Activated T-cell treated with anti-CD3 and anti-CD28 coated beads, Interleukin-2, amount 50 U/mL, for 72 hours (primary cell): ENCODE measurements around the gene RRBP1. TPM values are rescaled to one million over a fixed set of nuclear protein-coding genes. Genes with fewer than 3 reads are reported as not detected.

Experiments
- ATAC-seq, 2 donors: fragments of 150-1000 bp; cut with Tn5 transposase; replicated peaks in 1 of 2; 2 replicates each; pipeline ENCODE4 v1.10.0; 2021; ENCODE audit warnings: moderate library complexity in 2 of 2, mild to moderate bottlenecking in 1 of 2
- DNase-seq, 2 donors: peaks; one replicate each; pipeline ENCODE4 v3.0.0; 2021 to 2022; ENCODE audit warnings: mixed read lengths in 1 of 2
- H3K27ac Mint-ChIP-seq: one replicate; pipeline ENCODE4 v1.8.0; 2022; ENCODE audit warnings: mild to moderate bottlenecking, moderate library complexity, mixed read lengths
- H3K27me3 Mint-ChIP-seq: one replicate; pipeline ENCODE4 v1.8.0; 2022; ENCODE audit warnings: low read depth, mixed read lengths
- H3K36me3 Mint-ChIP-seq, 2 donors: one replicate each; pipeline ENCODE4 v1.8.0; 2022; ENCODE audit warnings: mixed read lengths in 2 of 2, mild to moderate bottlenecking in 1 of 2; ENCODE audit not compliant: insufficient read depth in 2 of 2
- H3K4me1 Mint-ChIP-seq: one replicate; pipeline ENCODE4 v1.8.0; 2022; ENCODE audit warnings: low read depth, mixed read lengths
- H3K4me3 Mint-ChIP-seq, 2 donors: one replicate each; pipeline ENCODE4 v1.8.0; 2022; ENCODE audit warnings: mild to moderate bottlenecking in 2 of 2, mixed read lengths in 2 of 2, moderate library complexity in 2 of 2
- H3K9me3 Mint-ChIP-seq, 2 donors: one replicate each; pipeline ENCODE4 v1.8.0; 2022; ENCODE audit warnings: mixed read lengths in 2 of 2
- total RNA-seq, 2 donors: library from RNA; stranded (reverse); gene quantifications; one replicate each; pipeline ENCODE4 v1.2.3, GENCODE V29; 2022

RRBP1 gene
- total RNA-seq, 2 donors from 2014 or later: 17.1 to 25.7 TPM

DNA sequence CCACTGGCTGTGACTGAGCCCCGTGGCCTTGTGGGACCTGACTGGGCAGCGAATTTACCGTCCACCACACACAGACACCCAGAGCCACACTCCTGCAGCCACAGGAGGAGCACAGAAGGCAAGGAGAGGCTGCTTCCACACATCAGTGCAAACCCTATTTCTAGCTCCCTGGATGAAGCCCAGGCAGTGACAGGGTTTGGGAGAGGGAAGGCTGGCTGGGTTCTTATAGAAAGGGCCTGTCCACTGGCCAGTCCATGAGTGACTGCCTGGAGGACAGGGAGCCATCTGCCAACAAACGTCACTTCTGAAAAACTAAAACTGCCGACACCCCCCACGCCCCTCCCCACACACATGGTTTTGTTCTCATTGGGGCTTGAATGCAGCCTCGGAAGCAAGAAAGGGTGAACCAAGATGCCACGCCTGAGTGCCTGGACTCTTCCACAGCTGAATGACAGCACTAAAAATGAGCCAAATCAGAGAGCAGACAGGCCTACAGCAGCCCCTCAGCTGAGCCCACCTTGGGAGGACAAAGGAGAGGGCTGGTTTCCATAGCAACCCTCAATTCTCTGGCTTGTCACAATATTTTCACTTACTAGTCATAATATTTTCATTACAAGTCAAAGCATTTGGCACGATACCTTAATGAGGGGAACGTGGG lies 38.4 kb downstream of the RRBP1 start:
- ATAC-seq (no peak), DNase-seq (no peak)
- Mint-ChIP-seq H3K9me3 (no peaks in the 10 kb centered on the region), H3K4me1 (peaks cover 5% of the 10 kb centered on the region), H3K4me3 (no peak overlapping the region), H3K27me3 (no peaks in the 10 kb centered on the region), H3K27ac (no peak overlapping the region), H3K36me3 (no peaks in the 10 kb centered on the region)

DNA sequence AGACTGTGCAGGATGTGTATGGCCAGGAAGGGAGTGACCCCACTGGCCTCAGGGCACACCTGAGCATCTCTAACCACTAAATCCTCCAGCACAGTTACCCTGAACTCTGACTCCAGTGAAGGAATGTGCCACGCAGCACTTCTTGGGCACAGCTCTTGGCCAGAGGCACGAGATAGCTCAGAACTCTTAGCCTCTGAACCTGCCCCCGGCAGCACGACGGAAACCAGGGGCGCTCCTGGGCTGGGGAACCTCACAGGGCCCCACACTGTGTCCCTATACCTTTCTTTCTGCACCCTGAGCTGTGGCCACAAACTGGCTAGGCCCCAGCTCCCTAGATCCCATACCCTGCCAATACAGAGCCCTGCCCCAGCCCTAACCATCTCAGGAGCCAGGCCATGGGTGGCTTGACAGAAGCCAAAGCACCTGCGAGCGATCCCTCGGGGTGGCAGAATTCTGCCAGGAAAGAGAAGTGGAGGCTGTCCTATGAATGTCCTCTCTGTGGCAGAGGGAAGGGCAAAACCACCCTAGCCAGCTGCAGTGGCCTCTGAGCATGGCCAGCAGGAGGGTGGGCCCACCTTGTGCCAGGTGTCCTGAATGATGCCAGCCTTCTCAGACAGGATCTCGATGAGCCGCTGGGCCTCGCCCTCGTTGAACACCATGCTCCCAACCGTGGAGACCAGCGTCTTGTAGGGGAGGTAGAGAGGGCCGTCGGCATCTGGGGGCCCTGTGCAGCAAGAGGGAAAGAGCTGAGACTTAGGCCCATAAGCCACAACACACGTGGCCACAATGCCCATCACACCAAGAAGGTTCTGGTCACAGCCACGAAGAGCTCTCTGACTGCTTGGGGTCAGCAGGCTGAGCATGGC lies 39.4 kb downstream of the RRBP1 start:
- Mint-ChIP-seq H3K27me3 (no peaks in the 10 kb centered on the region), H3K9me3 (no peaks in the 10 kb centered on the region), H3K4me1 (no peaks in the 10 kb centered on the region), H3K4me3 (no peak overlapping the region), H3K36me3 (no peaks in the 10 kb centered on the region), H3K27ac (no peak overlapping the region)
- no peak for DNase-seq
- ATAC-seq: no peak

GRCh38 chr20:17641993-17642392 lies 40.0 kb downstream of the RRBP1 start:
- Mint-ChIP-seq H3K36me3 (no peaks in the 10 kb centered on the region), H3K4me1 (no peaks in the 10 kb centered on the region), H3K9me3 (no peaks in the 10 kb centered on the region), H3K27me3 (no peaks in the 10 kb centered on the region), H3K4me3 (no peak overlapping the region), H3K27ac (no peak overlapping the region)
- DNase-seq: no peak
- no peak for ATAC-seq

DNA sequence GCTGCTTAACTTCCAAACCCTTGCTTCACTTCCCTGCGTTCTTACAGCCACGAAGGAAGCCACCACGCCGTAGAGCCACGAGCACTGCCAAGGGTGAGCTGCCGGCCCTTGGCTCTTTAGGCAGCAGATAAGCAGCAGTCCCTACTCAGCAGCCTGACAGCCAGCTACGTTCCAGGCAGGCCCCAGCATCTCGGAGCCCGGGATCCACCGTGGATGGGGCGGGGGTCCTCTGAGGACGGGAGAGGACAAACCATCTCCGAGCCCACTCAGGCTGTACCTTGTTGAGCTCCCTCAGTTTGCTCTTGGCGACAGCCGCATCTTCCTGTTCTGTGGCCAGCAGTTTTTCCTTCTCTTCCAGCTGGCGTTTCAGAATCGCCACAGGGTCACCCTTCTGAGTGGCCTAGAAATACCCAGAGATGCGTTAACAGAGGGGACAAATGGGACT lies 40.5 kb downstream of the RRBP1 start:
- no peaks in the 10 kb centered on the region for H3K36me3 Mint-ChIP-seq
- ATAC-seq (no peak), DNase-seq (no peak)
- H3K27me3 Mint-ChIP-seq: no peaks in the 10 kb centered on the region
- H3K4me3 Mint-ChIP-seq: no peak overlapping the region
- no peaks in the 10 kb centered on the region for H3K4me1 Mint-ChIP-seq
- H3K27ac Mint-ChIP-seq: no peak overlapping the region
- H3K9me3 Mint-ChIP-seq: no peaks in the 10 kb centered on the region

- Mint-ChIP-seq H3K36me3 (no peaks in the 10 kb centered on the region), H3K4me3 (no peak overlapping the region), H3K9me3 (no peaks in the 10 kb centered on the region), H3K4me1 (no peaks in the 10 kb centered on the region), H3K27me3 (no peaks in the 10 kb centered on the region), H3K27ac (no peak overlapping the region)
- DNase-seq (no peak), ATAC-seq (no peak)
Observed at GRCh38 chr20:17640875-17641378, 41.1 kb downstream of the RRBP1 start.

- no peaks in the 10 kb centered on the region for H3K36me3 Mint-ChIP-seq
- no peak for DNase-seq
- H3K27me3 Mint-ChIP-seq: no peaks in the 10 kb centered on the region
Observed at GRCh38 chr20:17640146-17640874, 41.7 kb downstream of the RRBP1 start.

DNA sequence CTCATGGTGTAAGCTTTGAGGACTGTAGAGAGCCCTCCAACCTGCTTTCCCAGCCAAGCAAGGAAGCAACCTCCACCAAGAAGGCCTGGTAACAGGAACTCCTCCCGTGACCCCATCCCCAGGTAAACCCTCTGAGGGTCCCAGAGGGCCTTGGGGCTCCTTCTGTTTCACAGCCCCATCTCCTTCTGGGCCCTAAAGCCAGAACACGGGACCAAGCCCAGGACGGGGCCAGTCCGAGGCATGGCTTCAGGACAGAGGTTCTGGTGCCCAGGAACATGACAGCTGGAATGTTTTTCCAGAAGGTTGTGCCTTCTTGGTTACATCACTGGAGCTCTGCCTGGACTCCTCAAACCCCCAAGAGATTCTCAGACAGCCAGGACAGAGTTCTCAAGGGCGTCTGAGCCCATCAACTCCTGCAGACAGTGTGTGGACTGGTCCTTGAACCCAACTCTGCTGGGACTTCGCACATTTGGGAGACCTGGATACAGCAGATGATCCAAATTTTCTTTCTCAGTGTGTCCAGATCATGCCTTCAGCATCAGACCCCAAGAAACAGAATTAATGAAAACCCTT lies 43.1 kb downstream of the RRBP1 start:
- Mint-ChIP-seq H3K36me3 (no peaks in the 10 kb centered on the region), H3K4me1 (no peaks in the 10 kb centered on the region), H3K9me3 (no peaks in the 10 kb centered on the region), H3K27ac (no peak overlapping the region), H3K27me3 (no peaks in the 10 kb centered on the region), H3K4me3 (no peak overlapping the region)
- DNase-seq (no peak), ATAC-seq (no peak)

More at GRCh38 chr20:17640146-17640874, 41.7 kb downstream of the RRBP1 start:
- Mint-ChIP-seq H3K4me3 (no peak overlapping the region), H3K27ac (no peak overlapping the region), H3K4me1 (no peaks in the 10 kb centered on the region), H3K9me3 (no peaks in the 10 kb centered on the region)
- no peak for ATAC-seq

DNA sequence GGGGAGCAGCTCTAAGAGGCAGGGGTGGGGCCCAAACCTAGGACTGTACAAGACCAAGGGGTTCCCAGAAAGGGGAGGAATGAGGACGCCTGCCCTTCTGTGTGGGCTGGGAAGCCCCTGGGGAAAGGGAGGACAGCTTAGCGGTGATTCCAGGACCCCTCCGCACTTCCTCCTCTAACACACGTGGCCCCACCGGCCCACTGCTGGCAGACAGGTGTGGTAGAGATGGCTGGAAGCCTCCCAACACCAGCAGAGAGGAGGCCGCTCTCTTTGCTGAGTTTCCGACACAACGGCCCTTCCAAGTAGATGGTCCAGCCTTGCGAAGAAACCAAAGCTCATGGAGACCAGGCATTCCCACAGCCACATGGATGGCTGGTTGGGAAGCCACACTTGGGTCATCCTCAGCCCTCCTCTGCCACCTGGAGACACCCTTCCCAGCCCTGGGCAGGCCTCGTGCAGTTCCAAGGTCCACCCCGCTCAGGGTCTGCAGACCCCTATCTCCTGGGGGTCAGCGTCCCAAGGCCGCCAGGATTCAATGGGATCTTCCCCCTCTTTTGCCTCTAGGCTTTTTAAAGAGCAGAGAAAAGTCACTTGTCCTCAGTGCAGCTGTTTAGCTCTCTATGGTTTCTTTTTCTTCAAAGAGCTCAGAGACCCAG lies 43.9 kb downstream of the RRBP1 start:
- no peaks in the 10 kb centered on the region for H3K27me3 Mint-ChIP-seq
- ATAC-seq: no peak
- no peak overlapping the region for H3K27ac Mint-ChIP-seq

DNA sequence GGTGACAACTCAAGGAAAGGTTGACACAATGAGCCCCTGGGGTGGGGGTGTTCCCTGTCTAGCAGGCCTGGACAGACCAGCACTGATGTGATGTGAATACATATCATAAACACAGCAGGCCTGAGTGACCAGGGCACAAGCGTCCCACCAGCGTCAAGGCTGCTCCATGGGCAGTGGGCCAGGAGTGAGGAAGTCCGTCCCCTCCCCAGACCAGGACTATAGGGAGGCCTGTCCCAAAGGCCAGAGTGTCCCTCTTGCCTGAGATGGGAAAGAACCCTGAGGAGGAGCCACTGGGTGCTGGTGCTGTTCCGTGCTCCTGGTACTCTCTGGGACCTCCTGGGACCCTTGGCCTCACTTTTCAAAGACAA lies 44.6 kb downstream of the RRBP1 start:
- ATAC-seq (no peak), DNase-seq (no peak)
- Mint-ChIP-seq H3K4me1 (no peaks in the 10 kb centered on the region), H3K4me3 (no peak overlapping the region), H3K27ac (no peak overlapping the region), H3K36me3 (no peaks in the 10 kb centered on the region), H3K27me3 (no peaks in the 10 kb centered on the region), H3K9me3 (no peaks in the 10 kb centered on the region)

More for the DNA sequence above, 43.9 kb downstream of the RRBP1 start:
- DNase-seq: no peak
- H3K9me3 Mint-ChIP-seq: no peaks in the 10 kb centered on the region
- no peaks in the 10 kb centered on the region for H3K36me3 Mint-ChIP-seq
- H3K4me3 Mint-ChIP-seq: no peak overlapping the region
- no peaks in the 10 kb centered on the region for H3K4me1 Mint-ChIP-seq

DNA sequence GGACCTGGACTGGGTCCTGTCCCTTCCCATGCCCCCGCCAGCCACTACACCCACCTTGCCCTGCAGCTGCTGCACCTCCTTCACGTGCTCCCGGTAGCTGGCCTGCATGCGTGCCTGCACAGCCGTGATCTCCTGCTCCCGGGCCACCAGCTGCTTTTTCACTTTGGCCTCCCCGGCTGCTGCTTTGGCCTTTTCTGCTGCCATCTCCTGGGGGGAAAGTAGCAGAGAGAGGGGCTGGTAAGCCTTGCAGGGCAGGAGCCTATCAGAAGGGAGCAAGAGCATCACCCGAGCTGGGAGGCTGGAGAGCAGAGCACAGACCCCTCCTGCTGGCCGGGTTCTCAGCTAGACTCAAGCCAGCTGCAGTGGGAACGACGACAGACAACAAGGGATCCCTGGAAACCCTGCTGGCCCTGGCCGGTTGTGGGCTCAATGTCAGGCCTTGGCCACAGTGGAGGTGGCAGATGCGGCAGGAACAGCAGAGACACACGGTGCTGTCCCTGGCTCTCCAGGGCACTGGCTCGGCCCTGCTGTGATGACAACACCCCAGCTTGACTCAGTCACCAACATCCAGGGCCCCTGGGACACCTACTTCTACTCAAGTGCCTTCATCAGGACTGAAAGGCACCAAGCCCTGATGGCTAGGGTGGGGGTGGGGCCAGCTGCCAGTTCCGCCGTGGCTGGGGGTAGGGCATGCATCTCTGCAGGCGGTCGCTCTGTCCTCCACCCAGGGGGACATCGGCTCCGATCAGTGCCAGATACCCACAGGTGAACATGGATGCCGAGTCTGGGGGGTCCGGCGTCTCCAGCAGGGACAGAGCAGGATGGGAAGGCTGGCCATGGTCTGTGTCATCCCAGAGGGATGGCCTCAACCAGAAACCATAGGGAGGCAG lies 45.3 kb downstream of the RRBP1 start:
- H3K4me1 Mint-ChIP-seq: no peaks in the 10 kb centered on the region
- DNase-seq (no peak), ATAC-seq (no peak)
- H3K4me3 Mint-ChIP-seq: no peak overlapping the region
- H3K9me3 Mint-ChIP-seq: no peaks in the 10 kb centered on the region
- no peak overlapping the region for H3K27ac Mint-ChIP-seq
- no peaks in the 10 kb centered on the region for H3K36me3 Mint-ChIP-seq
- H3K27me3 Mint-ChIP-seq: no peaks in the 10 kb centered on the region

- Mint-ChIP-seq H3K27me3 (no peaks in the 10 kb centered on the region), H3K9me3 (no peaks in the 10 kb centered on the region), H3K4me1 (no peaks in the 10 kb centered on the region), H3K4me3 (no peak overlapping the region), H3K36me3 (no peaks in the 10 kb centered on the region), H3K27ac (no peak overlapping the region)
- ATAC-seq: no peak
- no peak for DNase-seq
Observed at GRCh38 chr20:17635332-17636244, 46.5 kb downstream of the RRBP1 start.
